Esophagus muscularis mucosa (tissue), 4 donors: ENCODE data around the gene FRMD4A.

ENCODE experiments used
- CTCF ChIP-seq, 3 experiments: fragments of 200-600 bp in 2 of 3; fragments of 450-650 bp in 1 of 3; sonication (generic) in 2 of 3; IDR thresholded peaks; one replicate each; pipeline ENCODE4 v1.5.1; 2017 to 2019; ENCODE audit warnings: antibody characterized with exemption in 3 of 3, mild to moderate bottlenecking in 2 of 3, moderate library complexity in 1 of 3
- EP300 ChIP-seq: sonication (generic); formaldehyde crosslinking; IDR thresholded peaks from one replicate; pipeline ENCODE4 v1.6.1; 2017; ENCODE audit warnings: antibody characterized with exemption
- POLR2A ChIP-seq: fragments of 450-650 bp; IDR thresholded peaks from one replicate; pipeline ENCODE4 v1.6.1; 2017; ENCODE audit warnings: antibody characterized with exemption, moderate library complexity, mild to moderate bottlenecking, low read depth
- POLR2AphosphoS5 ChIP-seq, 2 donors: sonication (generic); formaldehyde crosslinking; IDR thresholded peaks; one replicate each; pipeline ENCODE4 v1.6.1; 2017; ENCODE audit warnings: antibody characterized with exemption in 2 of 2

- TF ChIP-seq CTCF (IDR thresholded peaks at IDR 0.05) (no peak), POLR2A (no peak), POLR2AphosphoS5 (IDR thresholded peaks at IDR 0.05) (no peak), EP300 (no peak)
Observed at GRCh38 chr10:13779748-13780147, 551.0 kb downstream of the FRMD4A start.
